Endothelial cell of umbilical vein (primary cell): ENCODE data around the gene ATG5. TPM values are rescaled to one million over a fixed set of nuclear protein-coding genes. Genes with fewer than 3 reads are reported as not detected.

Experiments
- BruUV-seq: library from RNA; stranded (reverse); fragments of 400-500 nt; replicated peaks from 2 replicates; lab custom pipeline; 2021; lab: Mats Ljungman, UMichigan
- CTCF ChIA-PET: fragments of 300-600, 350-600 bp; sonication (Branson Sonifier 250); formaldehyde crosslinking; loops from one replicate; lab custom pipeline; 2021; ENCODE audit warnings: antibody characterized with exemption, inconsistent platforms; lab: Charles Lee
- POLR2A ChIA-PET: fragments of 300-600, 350-600 bp; sonication (Branson Sonifier 250); formaldehyde crosslinking; loops from one replicate; lab custom pipeline; 2021; ENCODE audit warnings: antibody characterized with exemption, inconsistent platforms; lab: Charles Lee
- DNase-seq: peaks from one replicate; pipeline ENCODE4 v3.0.0-alpha.2; 2011; ENCODE audit warnings: low read depth, low spot score
- FAIRE-seq: peaks from 2 replicates; lab custom pipeline; 2011; peaks lifted over from hg19 to GRCh38; lab: Jason Lieb, UNC
- H2AFZ ChIP-seq: 2 replicates; pipeline ENCODE4 v1.6.0; 2012; ENCODE audit warnings: low read depth, low read length, control low read depth, inconsistent platforms
- H3K27ac ChIP-seq: 2 replicates; pipeline ENCODE4 v1.5.1; 2011; ENCODE audit warnings: low read depth, mild to moderate bottlenecking, control low read depth, low read length, moderate library complexity; ENCODE audit not compliant: insufficient read depth
- H3K27me3 ChIP-seq, 2 experiments: 2 replicates each; pipeline versions ENCODE4 v1.6.0 to v1.6.1; 2011; ENCODE audit warnings: low read length in 2 of 2, mixed read lengths in 1 of 2; ENCODE audit not compliant: control insufficient read depth in 2 of 2, insufficient read depth in 2 of 2
- H3K36me3 ChIP-seq, 2 experiments: 2 replicates in 1 of 2; 3 replicates in 1 of 2; pipeline ENCODE4 v1.5.1; 2011; ENCODE audit warnings: low read length in 2 of 2, mild to moderate bottlenecking in 1 of 2, moderate library complexity in 1 of 2; ENCODE audit not compliant: control insufficient read depth in 2 of 2, insufficient read depth in 2 of 2; ENCODE audit errors: extremely low read depth in 1 of 2
- H3K4me1 ChIP-seq: 3 replicates; pipeline ENCODE4 v1.5.1; 2011; ENCODE audit warnings: mild to moderate bottlenecking, low read length; ENCODE audit not compliant: control insufficient read depth, insufficient read depth; ENCODE audit errors: extremely low read depth
- H3K4me2 ChIP-seq: 2 replicates; pipeline ENCODE4 v1.6.1; 2011; ENCODE audit warnings: low read length, control low read depth, mixed read lengths; ENCODE audit not compliant: insufficient read depth
- H3K4me3 ChIP-seq, 3 experiments: fragments of 200-600 bp in 1 of 3; sonication (generic), shearing (Covaris generic) in 1 of 3; replicated peaks in 1 of 3; 2 replicates each; pipeline ENCODE4 v1.5.1; 2011 to 2016; ENCODE audit warnings: control low read depth in 3 of 3, low read length in 3 of 3, mild to moderate bottlenecking in 2 of 3, inconsistent platforms in 1 of 3, low read depth in 1 of 3, moderate library complexity in 1 of 3; ENCODE audit not compliant: insufficient read depth in 1 of 3
- H3K79me2 ChIP-seq: 2 replicates; pipeline ENCODE4 v1.6.0; 2012; ENCODE audit warnings: low read length, inconsistent platforms; ENCODE audit not compliant: control insufficient read depth, insufficient read depth
- H3K9ac ChIP-seq: replicated peaks from 2 replicates; pipeline ENCODE3; 2011; ENCODE audit warnings: low read length, control low read depth; ENCODE audit not compliant: insufficient read depth; ENCODE audit errors: extremely low read depth
- H3K9me1 ChIP-seq: replicated peaks from 3 replicates; pipeline ENCODE4 v1.6.0; 2011; ENCODE audit warnings: mild to moderate bottlenecking, low read length; ENCODE audit not compliant: control insufficient read depth, insufficient read depth; ENCODE audit errors: extremely low read depth
- H3K9me3 ChIP-seq: replicated peaks from 2 replicates; pipeline ENCODE4 v1.5.1; 2012; ENCODE audit warnings: low read length, inconsistent platforms; ENCODE audit not compliant: control insufficient read depth, insufficient read depth
- H4K20me1 ChIP-seq: replicated peaks from 2 replicates; pipeline ENCODE3; 2011; ENCODE audit warnings: mild to moderate bottlenecking, low read length; ENCODE audit not compliant: control insufficient read depth, insufficient read depth; ENCODE audit errors: extremely low read depth
- CTCF ChIP-seq, 2 donors: IDR thresholded peaks; 1 replicate in 1 of 2; 2 replicates in 1 of 2; pipeline ENCODE4 v1.5.1; 2011; ENCODE audit warnings: low read length in 2 of 2, mild to moderate bottlenecking in 2 of 2, moderate library complexity in 2 of 2, control low read depth in 1 of 2, inconsistent platforms in 1 of 2, low read depth in 1 of 2; ENCODE audit not compliant: insufficient read depth in 1 of 2; ENCODE audit errors: extremely low read depth in 1 of 2
- EZH2 ChIP-seq: IDR thresholded peaks from 2 replicates; pipeline ENCODE4 v1.6.1; 2012; ENCODE audit warnings: borderline replicate concordance, low read depth, mild to moderate bottlenecking, moderate library complexity, low read length, inconsistent platforms; ENCODE audit not compliant: severe bottlenecking
- FOS ChIP-seq: IDR thresholded peaks from 2 replicates; pipeline ENCODE4 v1.6.1; 2011; ENCODE audit warnings: mild to moderate bottlenecking, low read length, moderate library complexity, borderline replicate concordance; ENCODE audit not compliant: insufficient read depth
- GATA2 ChIP-seq: IDR thresholded peaks from 2 replicates; pipeline ENCODE4 v1.7.0; 2011; ENCODE audit warnings: low read depth, mild to moderate bottlenecking, moderate library complexity, mixed read lengths, low read length; ENCODE audit not compliant: insufficient read length, insufficient read depth
- JUN ChIP-seq: IDR thresholded peaks from 2 replicates; pipeline ENCODE4 v1.6.1; 2011; ENCODE audit warnings: borderline replicate concordance, low read depth; ENCODE audit not compliant: insufficient read length, insufficient read depth
- MYC ChIP-seq: IDR thresholded peaks from one replicate; pipeline ENCODE4 v1.6.1; 2011; ENCODE audit warnings: mild to moderate bottlenecking, low read depth, low read length
- POLR2A ChIP-seq: IDR thresholded peaks from 2 replicates; pipeline ENCODE4 v1.6.1; 2012; ENCODE audit warnings: low read depth, mild to moderate bottlenecking, control low read depth, low read length
- POLR2AphosphoS5 ChIP-seq: IDR thresholded peaks from 2 replicates; pipeline ENCODE4 v1.6.1; 2012; ENCODE audit warnings: low read depth, mild to moderate bottlenecking, control low read depth, low read length, moderate library complexity; ENCODE audit not compliant: insufficient read depth
- dilution Hi-C: fragments of 300-500 bp; cut with MboI; formaldehyde crosslinking; loops from one replicate; pipeline ENCODE4 v1.15.0; 2019; ENCODE audit warnings: low sequenced_read_pairs; ENCODE audit not compliant: extremely low pct_ligation_motif_present
- intact Hi-C: fragments of 100-400 bp; cut with micrococcal nuclease; formaldehyde crosslinking; loops from one replicate; pipeline ENCODE4 v1.10.0; 2022
- polyA plus RNA-seq, 4 experiments: library from polyadenylated mRNA; depleted of rRNA in 3 of 4; stranded (reverse) in 3 of 4; unstranded in 1 of 4; fragments of >200 nt; gene quantifications; 2 replicates each; pipeline versions ENCODE4 v1.2.1 to v1.2.3, GENCODE V29; 2011 to 2012; ENCODE audit warnings: missing spikeins in 1 of 4
- total RNA-seq: library from RNA; stranded (reverse); gene quantifications from 2 replicates; pipeline ENCODE4 v1.2.3, GENCODE V29; 2021
- TF ChIP-seq, protein P1 (sequence below): IDR thresholded peaks from 2 replicates; pipeline ENCODE4 v1.6.1; 2011; ENCODE audit not compliant: insufficient read depth, insufficient read length

Gene ATG5
- total and polyA plus RNA-seq, 2 donors (not counting 3 experiments of a cell fraction or from before 2014, with no cell fraction given), result 14.1 to 32.8 TPM

DNA sequence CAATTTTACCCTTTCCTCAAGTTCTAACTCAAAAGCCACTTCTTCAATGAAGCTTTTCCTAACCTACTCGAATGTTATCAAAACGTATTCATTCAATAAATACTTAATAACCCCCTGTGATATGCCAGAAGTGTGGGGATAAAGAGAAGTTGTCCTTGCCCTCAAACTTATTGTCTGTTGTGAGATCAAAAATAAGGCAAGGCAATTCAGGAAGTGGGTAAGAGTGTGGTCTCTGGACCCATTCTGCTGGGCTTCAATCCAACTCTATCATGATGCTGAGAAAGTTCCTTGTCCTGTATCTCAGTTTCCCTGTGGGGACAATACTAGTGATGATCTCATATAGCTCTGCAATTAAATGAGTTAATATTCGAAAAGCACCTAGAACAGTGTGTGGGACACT is 146.7 kb downstream of the ATG5 start:
- Histone ChIP-seq H3K4me3 (no peak overlapping the region), H3K9me3 (no peaks in the 10 kb centered on the region), H3K27ac (no peak overlapping the region), H3K79me2 (no peaks in the 10 kb centered on the region), H3K27me3 (no peaks in the 10 kb centered on the region), H3K4me1 (no peaks in the 10 kb centered on the region), H3K36me3 (no peaks in the 10 kb centered on the region), H3K4me2 (no peak overlapping the region), H4K20me1 (no peaks in the 10 kb centered on the region), H3K9ac (no peak overlapping the region), H2AFZ (no peak overlapping the region), H3K9me1 (no peaks in the 10 kb centered on the region)
- intact Hi-C loops (no loop called here), dilution Hi-C loops (no loop called here)
- no peak for FAIRE-seq
- CTCF ChIA-PET, result interaction anchor here (0.9 kb wide), 1 partner anchor 9 kb away, joined by 4 read pairs; no protein-coding TSS in a partner anchor
- BruUV-seq, result TSS peak; percentile 4
- no peak for DNase-seq
- TF ChIP-seq FOS (no peak), POLR2AphosphoS5 (no peak), POLR2A (no peak), CTCF (IDR thresholded peaks at IDR 0.05; ENCODE audit: extremely low read depth in 1 of 2, insufficient read depth in 1 of 2, low read depth in 1 of 2, low read length in 2 of 2) (no peak), JUN (no peak), EZH2 (no peak), GATA2 (no peak), MYC (no peak)
- TF ChIP-seq, protein P1, sequence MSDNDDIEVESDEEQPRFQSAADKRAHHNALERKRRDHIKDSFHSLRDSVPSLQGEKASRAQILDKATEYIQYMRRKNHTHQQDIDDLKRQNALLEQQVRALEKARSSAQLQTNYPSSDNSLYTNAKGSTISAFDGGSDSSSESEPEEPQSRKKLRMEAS, result no peak
- POLR2A ChIA-PET, result no interaction called here
